ENCODE measurements around the gene WDFY2. TPM values are rescaled to one million over a fixed set of nuclear protein-coding genes. Genes with fewer than 3 reads are reported as not detected.

Gene WDFY2
- total and polyA plus RNA-seq, 2 of the 13 experiments (the other 11 are each of a cell fraction or from before 2014, with no cell fraction given): 22.6 to 27.0 TPM

DNA sequence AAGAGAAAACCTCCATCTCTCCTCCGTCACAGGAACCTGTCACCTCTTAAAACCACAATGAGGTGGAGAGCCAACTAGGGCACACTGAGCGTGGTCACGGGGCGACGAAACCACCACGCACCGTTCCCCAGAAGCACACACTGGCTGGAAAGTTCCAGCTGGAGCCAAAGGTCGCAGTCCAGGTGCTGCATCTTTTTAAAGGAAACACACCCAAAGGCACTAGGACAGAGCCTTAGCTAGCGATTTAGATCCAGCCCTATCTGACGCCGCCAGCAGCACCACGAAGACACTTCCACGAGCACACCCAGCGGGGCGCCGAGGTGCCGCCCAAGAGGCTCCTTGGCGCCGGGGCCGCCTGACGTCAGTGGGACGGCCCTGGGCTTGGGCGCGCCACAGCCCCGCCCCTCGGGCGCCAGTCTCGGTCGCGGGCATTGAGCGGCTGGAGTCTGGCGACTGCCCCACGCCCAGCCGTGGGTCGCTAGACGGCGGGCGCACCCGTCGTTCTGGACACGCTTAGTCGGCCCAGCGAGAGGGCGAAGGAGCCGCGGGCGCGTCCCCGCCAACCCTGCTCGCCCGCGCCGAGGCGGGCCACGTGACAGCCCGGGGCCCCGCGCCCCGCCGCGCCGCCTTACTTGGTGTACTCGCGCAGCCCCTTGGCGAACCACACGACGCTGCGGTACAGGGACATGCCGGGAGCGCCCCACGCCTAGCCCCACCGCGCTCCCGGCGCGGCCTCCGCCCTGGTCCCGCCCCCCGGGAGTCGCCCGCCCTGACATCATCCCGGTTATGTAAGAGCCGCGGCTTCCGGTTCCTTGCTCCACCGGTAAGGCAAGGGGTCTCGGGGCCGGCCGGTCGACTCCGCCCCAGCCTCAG, 219.4 kb downstream of the WDFY2 start, which contains the start of gene DHRS12 (continued):
- TF ChIP-seq MAFK (conservative IDR thresholded peaks at IDR 0.05 in 1 of 2, IDR thresholded peaks at IDR 0.05 in 1 of 2; ENCODE audit: low read length in 2 of 2) (no peak), MED1 (CRISPR knock-in tag; IDR thresholded peaks at IDR 0.05) (peak; percentile 47), ZFP1 (CRISPR knock-in tag; IDR thresholded peaks at IDR 0.05) (no peak), SETDB1 (CRISPR knock-in tag; IDR thresholded peaks at IDR 0.05; ENCODE audit: borderline replicate concordance) (no peak), TOPORS (CRISPR knock-in tag; IDR thresholded peaks at IDR 0.05) (peak; percentile 80; the same call in 1 of the 2 replicates), KLF6 (CRISPR knock-in tag; IDR thresholded peaks at IDR 0.05) (0 out of 2 replicates have a peak, but pooled peaks have one; percentile 28), RELA (CRISPR knock-in tag; IDR thresholded peaks at IDR 0.05) (no peak; the same call in 1 of the 2 replicates), PAWR (CRISPR knock-in tag; IDR thresholded peaks at IDR 0.05; ENCODE audit: borderline replicate concordance) (no peak), GTF3A (CRISPR knock-in tag; conservative IDR thresholded peaks at IDR 0.05) (no peak), POLR2G (IDR thresholded peaks at IDR 0.05; ENCODE audit: low read depth, low read length) (peak; percentile 81), ZNF792 (CRISPR knock-in tag; IDR thresholded peaks at IDR 0.05) (no peak), SIX4 (CRISPR knock-in tag; IDR thresholded peaks at IDR 0.05) (no peak), ZNF383 (CRISPR knock-in tag; IDR thresholded peaks at IDR 0.05; ENCODE audit: borderline replicate concordance) (no peak), ZBTB7B (CRISPR knock-in tag; IDR thresholded peaks at IDR 0.05) (0 out of 2 replicates have a peak, but pooled peaks have one; percentile 29)
- TF ChIP-seq, protein P1, sequence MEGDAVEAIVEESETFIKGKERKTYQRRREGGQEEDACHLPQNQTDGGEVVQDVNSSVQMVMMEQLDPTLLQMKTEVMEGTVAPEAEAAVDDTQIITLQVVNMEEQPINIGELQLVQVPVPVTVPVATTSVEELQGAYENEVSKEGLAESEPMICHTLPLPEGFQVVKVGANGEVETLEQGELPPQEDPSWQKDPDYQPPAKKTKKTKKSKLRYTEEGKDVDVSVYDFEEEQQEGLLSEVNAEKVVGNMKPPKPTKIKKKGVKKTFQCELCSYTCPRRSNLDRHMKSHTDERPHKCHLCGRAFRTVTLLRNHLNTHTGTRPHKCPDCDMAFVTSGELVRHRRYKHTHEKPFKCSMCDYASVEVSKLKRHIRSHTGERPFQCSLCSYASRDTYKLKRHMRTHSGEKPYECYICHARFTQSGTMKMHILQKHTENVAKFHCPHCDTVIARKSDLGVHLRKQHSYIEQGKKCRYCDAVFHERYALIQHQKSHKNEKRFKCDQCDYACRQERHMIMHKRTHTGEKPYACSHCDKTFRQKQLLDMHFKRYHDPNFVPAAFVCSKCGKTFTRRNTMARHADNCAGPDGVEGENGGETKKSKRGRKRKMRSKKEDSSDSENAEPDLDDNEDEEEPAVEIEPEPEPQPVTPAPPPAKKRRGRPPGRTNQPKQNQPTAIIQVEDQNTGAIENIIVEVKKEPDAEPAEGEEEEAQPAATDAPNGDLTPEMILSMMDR (CRISPR knock-in tag; IDR thresholded peaks at IDR 0.05): peak; percentile 14; the same call in 1 of the 2 replicates
- TF ChIP-seq, protein P2, sequence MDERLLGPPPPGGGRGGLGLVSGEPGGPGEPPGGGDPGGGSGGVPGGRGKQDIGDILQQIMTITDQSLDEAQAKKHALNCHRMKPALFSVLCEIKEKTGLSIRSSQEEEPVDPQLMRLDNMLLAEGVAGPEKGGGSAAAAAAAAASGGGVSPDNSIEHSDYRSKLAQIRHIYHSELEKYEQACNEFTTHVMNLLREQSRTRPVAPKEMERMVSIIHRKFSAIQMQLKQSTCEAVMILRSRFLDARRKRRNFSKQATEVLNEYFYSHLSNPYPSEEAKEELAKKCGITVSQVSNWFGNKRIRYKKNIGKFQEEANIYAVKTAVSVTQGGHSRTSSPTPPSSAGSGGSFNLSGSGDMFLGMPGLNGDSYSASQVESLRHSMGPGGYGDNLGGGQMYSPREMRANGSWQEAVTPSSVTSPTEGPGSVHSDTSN (CRISPR knock-in tag; IDR thresholded peaks at IDR 0.05): no peak
- TF ChIP-seq, protein P3, sequence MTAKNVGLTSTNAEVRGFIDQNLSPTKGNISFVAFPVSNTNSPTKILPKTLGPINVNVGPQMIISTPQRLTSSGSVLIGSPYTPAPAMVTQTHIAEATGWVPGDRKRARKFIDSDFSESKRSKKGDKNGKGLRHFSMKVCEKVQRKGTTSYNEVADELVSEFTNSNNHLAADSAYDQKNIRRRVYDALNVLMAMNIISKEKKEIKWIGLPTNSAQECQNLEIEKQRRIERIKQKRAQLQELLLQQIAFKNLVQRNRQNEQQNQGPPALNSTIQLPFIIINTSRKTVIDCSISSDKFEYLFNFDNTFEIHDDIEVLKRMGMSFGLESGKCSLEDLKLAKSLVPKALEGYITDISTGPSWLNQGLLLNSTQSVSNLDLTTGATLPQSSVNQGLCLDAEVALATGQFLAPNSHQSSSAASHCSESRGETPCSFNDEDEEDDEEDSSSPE (CRISPR knock-in tag; IDR thresholded peaks at IDR 0.05): peak; percentile 85
- TF ChIP-seq, protein P4, sequence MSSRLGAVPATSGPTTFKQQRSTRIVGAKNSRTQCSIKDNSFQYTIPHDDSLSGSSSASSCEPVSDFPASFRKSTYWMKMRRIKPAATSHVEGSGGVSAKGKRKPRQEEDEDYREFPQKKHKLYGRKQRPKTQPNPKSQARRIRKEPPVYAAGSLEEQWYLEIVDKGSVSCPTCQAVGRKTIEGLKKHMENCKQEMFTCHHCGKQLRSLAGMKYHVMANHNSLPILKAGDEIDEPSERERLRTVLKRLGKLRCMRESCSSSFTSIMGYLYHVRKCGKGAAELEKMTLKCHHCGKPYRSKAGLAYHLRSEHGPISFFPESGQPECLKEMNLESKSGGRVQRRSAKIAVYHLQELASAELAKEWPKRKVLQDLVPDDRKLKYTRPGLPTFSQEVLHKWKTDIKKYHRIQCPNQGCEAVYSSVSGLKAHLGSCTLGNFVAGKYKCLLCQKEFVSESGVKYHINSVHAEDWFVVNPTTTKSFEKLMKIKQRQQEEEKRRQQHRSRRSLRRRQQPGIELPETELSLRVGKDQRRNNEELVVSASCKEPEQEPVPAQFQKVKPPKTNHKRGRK (CRISPR knock-in tag; IDR thresholded peaks at IDR 0.05): no peak
- TF ChIP-seq, protein P5, sequence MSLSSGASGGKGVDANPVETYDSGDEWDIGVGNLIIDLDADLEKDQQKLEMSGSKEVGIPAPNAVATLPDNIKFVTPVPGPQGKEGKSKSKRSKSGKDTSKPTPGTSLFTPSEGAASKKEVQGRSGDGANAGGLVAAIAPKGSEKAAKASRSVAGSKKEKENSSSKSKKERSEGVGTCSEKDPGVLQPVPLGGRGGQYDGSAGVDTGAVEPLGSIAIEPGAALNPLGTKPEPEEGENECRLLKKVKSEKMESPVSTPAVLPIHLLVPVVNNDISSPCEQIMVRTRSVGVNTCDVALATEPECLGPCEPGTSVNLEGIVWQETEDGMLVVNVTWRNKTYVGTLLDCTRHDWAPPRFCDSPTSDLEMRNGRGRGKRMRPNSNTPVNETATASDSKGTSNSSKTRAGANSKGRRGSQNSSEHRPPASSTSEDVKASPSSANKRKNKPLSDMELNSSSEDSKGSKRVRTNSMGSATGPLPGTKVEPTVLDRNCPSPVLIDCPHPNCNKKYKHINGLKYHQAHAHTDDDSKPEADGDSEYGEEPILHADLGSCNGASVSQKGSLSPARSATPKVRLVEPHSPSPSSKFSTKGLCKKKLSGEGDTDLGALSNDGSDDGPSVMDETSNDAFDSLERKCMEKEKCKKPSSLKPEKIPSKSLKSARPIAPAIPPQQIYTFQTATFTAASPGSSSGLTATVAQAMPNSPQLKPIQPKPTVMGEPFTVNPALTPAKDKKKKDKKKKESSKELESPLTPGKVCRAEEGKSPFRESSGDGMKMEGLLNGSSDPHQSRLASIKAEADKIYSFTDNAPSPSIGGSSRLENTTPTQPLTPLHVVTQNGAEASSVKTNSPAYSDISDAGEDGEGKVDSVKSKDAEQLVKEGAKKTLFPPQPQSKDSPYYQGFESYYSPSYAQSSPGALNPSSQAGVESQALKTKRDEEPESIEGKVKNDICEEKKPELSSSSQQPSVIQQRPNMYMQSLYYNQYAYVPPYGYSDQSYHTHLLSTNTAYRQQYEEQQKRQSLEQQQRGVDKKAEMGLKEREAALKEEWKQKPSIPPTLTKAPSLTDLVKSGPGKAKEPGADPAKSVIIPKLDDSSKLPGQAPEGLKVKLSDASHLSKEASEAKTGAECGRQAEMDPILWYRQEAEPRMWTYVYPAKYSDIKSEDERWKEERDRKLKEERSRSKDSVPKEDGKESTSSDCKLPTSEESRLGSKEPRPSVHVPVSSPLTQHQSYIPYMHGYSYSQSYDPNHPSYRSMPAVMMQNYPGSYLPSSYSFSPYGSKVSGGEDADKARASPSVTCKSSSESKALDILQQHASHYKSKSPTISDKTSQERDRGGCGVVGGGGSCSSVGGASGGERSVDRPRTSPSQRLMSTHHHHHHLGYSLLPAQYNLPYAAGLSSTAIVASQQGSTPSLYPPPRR (CRISPR knock-in tag; IDR thresholded peaks at IDR 0.05; ENCODE audit: borderline replicate concordance): no peak

Data from HepG2 (cell line).